BLaER1 (cell line): ENCODE results near the gene GYG1.

ENCODE experiments used
- H3K27ac ChIP-seq: shearing (Covaris generic); formaldehyde crosslinking; 2 replicates; pipeline ENCODE4 v1.8.1; 2022
- H3K27me3 ChIP-seq: shearing (Covaris generic); formaldehyde crosslinking; 2 replicates; pipeline ENCODE4 v1.8.1; 2022
- H3K36me3 ChIP-seq: shearing (Covaris generic); formaldehyde crosslinking; 2 replicates; pipeline ENCODE4 v1.8.1; 2022
- H3K4me1 ChIP-seq: shearing (Covaris generic); formaldehyde crosslinking; 2 replicates; pipeline ENCODE4 v1.8.1; 2022
- H3K4me2 ChIP-seq: shearing (Covaris generic); formaldehyde crosslinking; 2 replicates; pipeline ENCODE4 v1.8.1; 2022
- H3K4me3 ChIP-seq: shearing (Covaris generic); formaldehyde crosslinking; 2 replicates; pipeline ENCODE4 v1.8.1; 2022
- H3K9ac ChIP-seq: shearing (Covaris generic); formaldehyde crosslinking; 2 replicates; pipeline ENCODE4 v1.8.1; 2022
- H3K9me3 ChIP-seq: shearing (Covaris generic); formaldehyde crosslinking; 2 replicates; pipeline ENCODE4 v1.8.1; 2022
- H4K20me1 ChIP-seq: shearing (Covaris generic); formaldehyde crosslinking; 2 replicates; pipeline ENCODE4 v1.8.1; 2022
- Cebpa-rat ChIP-seq: shearing (Covaris generic); IDR thresholded peaks from 2 replicates; pipeline ENCODE4 v1.8.1; 2022

The GYG1 gene

DNA sequence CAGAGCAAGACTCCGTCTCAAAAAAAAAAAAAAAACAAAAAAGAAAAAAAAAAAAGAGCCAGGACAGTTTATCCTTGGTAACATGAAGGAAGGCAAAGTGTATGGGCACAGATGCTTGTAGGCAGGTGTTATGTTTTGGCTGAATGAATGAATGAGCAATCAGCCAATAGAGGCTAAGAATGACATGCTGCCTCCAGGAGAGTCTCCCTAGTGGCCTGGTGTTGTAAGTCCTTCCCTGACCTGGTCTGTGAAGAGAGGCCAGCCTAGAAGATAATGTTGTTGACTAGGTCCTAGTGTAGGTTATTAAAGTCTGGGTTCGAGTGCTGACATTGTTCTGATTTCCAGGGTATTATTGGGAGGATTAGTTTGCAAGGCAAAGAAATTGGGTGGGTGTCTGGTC lies 24.9 kb downstream of the GYG1 start:
- H3K27ac ChIP-seq: no peak overlapping the region
- H3K9me3 ChIP-seq: no peaks in the 10 kb centered on the region
- H3K9ac ChIP-seq: no peak overlapping the region
- no peaks in the 10 kb centered on the region for H3K4me1 ChIP-seq
- no peak overlapping the region for H3K4me2 ChIP-seq
- H4K20me1 ChIP-seq: peaks cover 18% of the 10 kb centered on the region
- H3K36me3 ChIP-seq: peaks cover 82% of the 10 kb centered on the region
- H3K27me3 ChIP-seq: no peaks in the 10 kb centered on the region
- TF ChIP-seq Cebpa-rat: no peak
- no peak overlapping the region for H3K4me3 ChIP-seq

DNA sequence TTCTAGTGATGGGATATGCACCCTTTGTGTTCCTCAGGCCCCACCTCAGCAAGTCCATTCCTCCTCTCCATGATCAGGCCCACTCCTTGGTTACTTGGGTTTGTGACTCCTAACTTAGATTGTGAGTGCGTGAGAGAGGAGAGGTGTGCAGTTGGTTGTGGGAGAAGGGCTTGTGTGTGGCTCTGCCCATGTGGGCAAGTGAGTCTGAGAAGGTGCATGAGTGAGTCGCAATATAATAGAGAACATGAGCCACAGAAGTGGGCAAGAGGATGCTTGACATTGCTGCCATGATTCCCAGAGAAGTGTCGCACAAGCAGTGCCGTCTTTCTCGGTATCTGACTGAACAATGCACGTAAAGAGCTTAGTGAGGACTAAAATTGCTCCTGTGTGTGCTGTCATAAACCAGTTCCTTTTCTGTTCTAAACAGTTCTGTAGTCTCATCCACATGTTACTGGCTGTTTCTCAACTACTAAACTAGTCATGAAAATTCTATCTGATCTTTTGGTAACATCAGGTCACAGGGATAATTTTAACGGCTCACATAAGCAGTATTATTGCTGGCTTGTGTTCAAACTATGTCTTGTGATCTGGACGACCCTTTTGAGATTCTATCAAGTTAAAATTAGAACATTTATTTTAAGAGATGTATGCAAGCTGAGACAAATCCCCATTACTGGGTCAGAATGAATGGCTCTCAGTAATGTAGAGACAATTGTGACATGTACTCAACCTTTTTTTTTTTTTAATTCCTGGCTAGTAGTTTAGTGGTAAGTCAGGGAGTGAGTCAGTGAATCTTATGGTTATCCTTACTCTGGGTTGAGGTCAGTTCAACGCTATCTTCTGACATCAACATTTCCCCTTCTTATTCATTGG lies 25.6 kb downstream of the GYG1 start:
- no peak overlapping the region for H3K27ac ChIP-seq
- no peak overlapping the region for H3K9ac ChIP-seq
- H3K9me3 ChIP-seq: no peaks in the 10 kb centered on the region
- no peaks in the 10 kb centered on the region for H3K27me3 ChIP-seq
- no peaks in the 10 kb centered on the region for H3K4me1 ChIP-seq
- no peak for TF ChIP-seq Cebpa-rat
- H4K20me1 ChIP-seq: peaks cover 18% of the 10 kb centered on the region
- H3K4me3 ChIP-seq: no peak overlapping the region
- no peak overlapping the region for H3K4me2 ChIP-seq
- H3K36me3 ChIP-seq: peaks cover 78% of the 10 kb centered on the region

DNA sequence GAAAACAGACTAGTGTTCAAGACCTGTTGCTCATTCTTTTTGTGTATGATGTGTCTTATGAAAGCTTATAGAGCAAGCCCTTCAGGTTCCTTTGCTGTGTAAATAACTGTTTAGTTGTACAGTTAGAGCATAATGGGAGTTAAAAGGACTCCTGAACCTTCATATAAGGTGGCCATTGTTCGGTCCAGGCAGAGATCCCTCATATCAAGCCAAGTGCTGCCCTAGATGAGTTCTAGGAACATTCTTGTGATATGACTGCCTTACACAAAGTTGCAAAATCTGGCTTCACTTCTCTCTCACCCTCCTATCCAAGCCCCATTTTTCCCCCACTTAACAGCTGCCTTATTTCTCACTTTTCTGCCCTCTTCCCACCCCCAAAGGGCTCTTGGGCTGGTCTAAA lies 26.9 kb downstream of the GYG1 start:
- no peak overlapping the region for H3K4me2 ChIP-seq
- peaks cover 18% of the 10 kb centered on the region for H4K20me1 ChIP-seq
- TF ChIP-seq Cebpa-rat: no peak
- H3K4me1 ChIP-seq: no peaks in the 10 kb centered on the region
- no peak overlapping the region for H3K4me3 ChIP-seq
- no peaks in the 10 kb centered on the region for H3K27me3 ChIP-seq
- peaks cover 76% of the 10 kb centered on the region for H3K36me3 ChIP-seq
- H3K9me3 ChIP-seq: no peaks in the 10 kb centered on the region
- no peak overlapping the region for H3K27ac ChIP-seq
- no peak overlapping the region for H3K9ac ChIP-seq

GRCh38 chr3:149019580-149019979 lies 28.2 kb downstream of the GYG1 start:
- Histone ChIP-seq H3K36me3 (peaks cover 77% of the 10 kb centered on the region), H3K9ac (no peak overlapping the region), H4K20me1 (peaks cover 18% of the 10 kb centered on the region), H3K27me3 (no peaks in the 10 kb centered on the region), H3K4me1 (no peaks in the 10 kb centered on the region), H3K4me2 (no peak overlapping the region), H3K27ac (no peak overlapping the region), H3K9me3 (peaks cover 10% of the 10 kb centered on the region; the same call in 1 of the 2 replicates), H3K4me3 (no peak overlapping the region)
- TF ChIP-seq Cebpa-rat: no peak

DNA sequence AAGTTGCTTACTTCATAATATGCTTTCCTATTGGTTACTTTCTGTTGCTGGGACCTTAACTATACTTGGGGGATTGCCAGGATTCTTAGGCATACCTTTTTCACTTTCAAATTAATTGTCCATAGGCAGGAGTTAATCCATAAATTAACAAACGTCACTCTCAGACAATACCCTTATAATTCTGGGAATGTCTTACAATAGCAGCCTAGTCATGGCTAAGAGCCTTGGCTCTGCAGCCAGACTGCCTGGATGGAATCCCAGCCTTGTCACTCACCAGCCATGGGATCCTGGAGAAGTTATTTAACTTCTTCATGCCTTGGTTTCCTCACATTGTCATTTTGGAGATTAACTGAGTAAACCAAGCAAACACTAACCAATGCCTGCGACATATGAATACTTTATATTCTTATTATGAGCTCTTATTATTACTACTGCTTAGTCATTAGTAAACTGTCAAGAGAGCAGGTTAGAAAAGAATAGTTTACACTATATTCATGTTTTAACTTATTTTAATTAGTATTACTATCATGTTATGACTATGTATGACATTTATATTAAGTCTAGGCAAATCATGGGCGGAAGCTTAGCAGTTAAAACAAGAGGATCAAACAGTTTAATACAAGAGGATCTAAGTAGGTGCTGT lies 29.0 kb downstream of the GYG1 start:
- TF ChIP-seq Cebpa-rat: no peak
- Histone ChIP-seq H3K27ac (no peak overlapping the region), H3K36me3 (peaks cover 78% of the 10 kb centered on the region), H3K4me1 (no peaks in the 10 kb centered on the region), H4K20me1 (peaks cover 18% of the 10 kb centered on the region), H3K4me2 (no peak overlapping the region), H3K4me3 (no peak overlapping the region), H3K9ac (no peak overlapping the region), H3K9me3 (peaks cover 18% of the 10 kb centered on the region), H3K27me3 (no peaks in the 10 kb centered on the region)

- no peaks in the 10 kb centered on the region for H3K27me3 ChIP-seq
- peaks cover 18% of the 10 kb centered on the region for H4K20me1 ChIP-seq
- no peak for TF ChIP-seq Cebpa-rat
- H3K4me3 ChIP-seq: no peak overlapping the region
- no peak overlapping the region for H3K4me2 ChIP-seq
- no peak overlapping the region for H3K9ac ChIP-seq
- no peaks in the 10 kb centered on the region for H3K4me1 ChIP-seq
- peaks cover 78% of the 10 kb centered on the region for H3K36me3 ChIP-seq
- H3K9me3 ChIP-seq: peaks cover 23% of the 10 kb centered on the region
- no peak overlapping the region for H3K27ac ChIP-seq
These were observed 29.5 kb downstream of the GYG1 start for GRCh38 chr3:149020839-149021252.

DNA sequence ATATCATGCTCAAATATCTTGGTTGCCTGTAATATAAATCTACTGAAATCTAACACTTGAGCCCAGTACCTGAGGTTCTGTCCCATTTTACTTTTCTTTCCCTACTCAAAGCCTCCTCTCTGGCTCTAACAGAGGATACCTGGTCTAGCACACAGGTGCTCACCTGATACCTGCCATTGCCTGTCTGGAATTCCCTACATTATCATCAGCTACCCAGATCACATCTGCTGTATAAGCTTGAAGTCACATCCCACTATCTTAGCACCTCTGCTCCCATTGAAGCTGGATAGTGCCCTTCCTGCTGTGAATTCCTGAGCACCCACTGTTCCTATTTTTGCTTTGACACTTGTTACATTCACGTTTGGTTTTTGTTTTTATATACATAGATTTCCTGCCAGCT lies 30.5 kb downstream of the GYG1 start:
- H3K27me3 ChIP-seq: no peaks in the 10 kb centered on the region
- H3K9me3 ChIP-seq: peaks cover 24% of the 10 kb centered on the region
- H4K20me1 ChIP-seq: peaks cover 18% of the 10 kb centered on the region
- H3K4me1 ChIP-seq: no peaks in the 10 kb centered on the region
- no peak overlapping the region for H3K4me2 ChIP-seq
- no peak overlapping the region for H3K4me3 ChIP-seq
- no peak for TF ChIP-seq Cebpa-rat
- H3K27ac ChIP-seq: no peak overlapping the region
- no peak overlapping the region for H3K9ac ChIP-seq
- H3K36me3 ChIP-seq: peaks cover 82% of the 10 kb centered on the region

DNA sequence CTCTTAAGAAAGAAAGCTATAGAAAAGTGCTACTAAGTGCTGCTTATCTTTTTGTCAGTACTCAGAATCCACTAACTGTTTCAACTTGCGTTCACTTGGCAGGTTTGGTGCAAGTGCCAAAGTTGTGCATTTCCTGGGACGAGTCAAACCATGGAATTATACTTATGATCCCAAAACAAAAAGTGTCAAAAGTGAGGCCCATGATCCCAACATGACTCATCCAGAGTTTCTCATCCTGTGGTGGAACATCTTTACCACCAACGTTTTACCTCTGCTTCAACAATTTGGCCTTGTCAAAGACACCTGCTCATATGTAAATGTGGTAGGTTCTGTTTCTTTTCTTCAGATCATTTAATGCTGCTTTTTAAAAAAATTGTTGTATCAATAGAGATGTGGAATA lies 32.6 kb downstream of the GYG1 start:
- Histone ChIP-seq H3K36me3 (peaks cover 90% of the 10 kb centered on the region), H3K9ac (no peak overlapping the region), H3K9me3 (peaks cover 24% of the 10 kb centered on the region), H3K27ac (no peak overlapping the region), H3K4me3 (no peak overlapping the region), H4K20me1 (peaks cover 16% of the 10 kb centered on the region), H3K4me2 (no peak overlapping the region), H3K27me3 (no peaks in the 10 kb centered on the region), H3K4me1 (no peaks in the 10 kb centered on the region)
- TF ChIP-seq Cebpa-rat: no peak

DNA sequence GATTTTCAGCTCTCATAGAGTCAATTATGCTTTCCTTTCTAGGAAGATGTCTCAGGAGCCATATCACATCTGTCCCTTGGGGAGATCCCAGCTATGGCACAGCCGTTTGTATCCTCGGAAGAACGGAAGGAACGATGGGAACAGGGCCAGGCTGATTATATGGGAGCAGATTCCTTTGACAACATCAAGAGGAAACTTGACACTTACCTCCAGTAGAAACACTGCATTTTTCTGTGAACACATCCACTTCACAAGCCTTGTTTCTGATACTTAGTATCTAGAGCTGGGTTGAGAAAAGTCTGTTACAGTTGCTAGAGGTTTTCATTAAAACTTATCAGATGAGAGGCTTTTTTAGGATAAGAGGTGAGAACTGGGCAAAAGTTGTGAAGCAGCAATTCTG lies 35.4 kb downstream of the GYG1 start:
- no peak overlapping the region for H3K9ac ChIP-seq
- H4K20me1 ChIP-seq: no peaks in the 10 kb centered on the region
- H3K27ac ChIP-seq: no peak overlapping the region
- H3K4me3 ChIP-seq: no peak overlapping the region
- TF ChIP-seq Cebpa-rat: no peak
- H3K4me2 ChIP-seq: no peak overlapping the region
- peaks cover 89% of the 10 kb centered on the region for H3K36me3 ChIP-seq
- H3K27me3 ChIP-seq: no peaks in the 10 kb centered on the region
- peaks cover 24% of the 10 kb centered on the region for H3K9me3 ChIP-seq
- H3K4me1 ChIP-seq: no peaks in the 10 kb centered on the region

- Histone ChIP-seq H3K9me3 (no peaks in the 10 kb centered on the region), H3K4me3 (no peak overlapping the region), H3K36me3 (peaks cover 69% of the 10 kb centered on the region), H3K4me2 (no peak overlapping the region), H3K27me3 (no peaks in the 10 kb centered on the region), H3K27ac (no peak overlapping the region), H4K20me1 (no peaks in the 10 kb centered on the region), H3K9ac (no peak overlapping the region), H3K4me1 (no peaks in the 10 kb centered on the region)
- TF ChIP-seq Cebpa-rat: no peak
These were observed 39.8 kb downstream of the GYG1 start for GRCh38 chr3:149031096-149031495.
